Activated CD8-positive, alpha-beta memory T cell treated with anti-CD3 and anti-CD28 coated beads for 4 hours (primary cell): ENCODE data around the gene PNMA6F.
"Not testable (repeated sequence)": the region's sequence is repeated elsewhere in the genome, so short reads cannot be mapped to it uniquely, and the experiment has no call there.

Experiments used
- DNase-seq, 2 donors: peaks; one replicate each; pipeline ENCODE4 v3.0.0-alpha.2; 2020; ENCODE audit warnings: low read depth in 2 of 2

The PNMA6F gene

GRCh38 chrX:153334654-153335295 lies 13.2 kb upstream of the PNMA6F start:
- no peak for DNase-seq

- peak; percentile 48 to 67 for DNase-seq
Measured at GRCh38 chrX:153333821-153334653, 12.5 kb upstream of the PNMA6F start, which contains the start of gene ZNF275. Gene ZNF275 (plus strand): TSS chrX:153334153. CDS start chrX:153336680, 2,527 bp downstream.

GRCh38 chrX:153333266-153333665 lies 11.7 kb upstream of the PNMA6F start:
- no peak for DNase-seq

- no peak for DNase-seq
Measured at GRCh38 chrX:153327561-153327960, 6.0 kb upstream of the PNMA6F start.

GRCh38 chrX:153320555-153321184 lies 897 bp downstream of the PNMA6F start:
- DNase-seq, result no peak

- DNase-seq, result not testable (repeated sequence)
Measured at GRCh38 chrX:153320047-153320443, 1.5 kb downstream of the PNMA6F start.

- no peak for DNase-seq
Measured at GRCh38 chrX:153319295-153320046, 2.1 kb downstream of the PNMA6F start.

GRCh38 chrX:153318811-153319210 lies 2.8 kb downstream of the PNMA6F start:
- no peak for DNase-seq

- no peak for DNase-seq
Measured at GRCh38 chrX:153317996-153318722, 3.4 kb downstream of the PNMA6F start.

GRCh38 chrX:153317306-153317705 lies 4.3 kb downstream of the PNMA6F start:
- no peak for DNase-seq

- DNase-seq, result no peak
Measured at GRCh38 chrX:153312842-153313241, 8.7 kb downstream of the PNMA6F start.

- no peak for DNase-seq
Measured at GRCh38 chrX:153312041-153312440, 9.5 kb downstream of the PNMA6F start.

GRCh38 chrX:153310901-153311300 lies 10.7 kb downstream of the PNMA6F start:
- DNase-seq, result no peak

GRCh38 chrX:153307276-153308178 lies 14.0 kb downstream of the PNMA6F start:
- no peak for DNase-seq

GRCh38 chrX:153306527-153307115 lies 14.9 kb downstream of the PNMA6F start:
- DNase-seq, result no peak

- no peak for DNase-seq
Measured at GRCh38 chrX:153305972-153306371, 15.6 kb downstream of the PNMA6F start.

- DNase-seq, result no peak
Measured at GRCh38 chrX:153304988-153305736, 16.4 kb downstream of the PNMA6F start.

GRCh38 chrX:153303276-153304262 lies 18.0 kb downstream of the PNMA6F start:
- DNase-seq, result no peak
